Spleen (tissue), 7 donors: ENCODE data around the gene YTHDF1.

Experiments used
- POLR2AphosphoS5 ChIP-seq, 3 donors: sonication (generic); formaldehyde crosslinking; IDR thresholded peaks; one replicate each; pipeline ENCODE4 v1.5.1; 2017; ENCODE audit warnings: antibody characterized with exemption in 3 of 3
- TF ChIP-seq, protein P1 (sequence below), 11 experiments: fragments of 200-600 bp in 7 of 11; fragments of 450-650 bp in 4 of 11; sonication (generic) in 4 of 11; IDR thresholded peaks in 8 of 11; conservative IDR thresholded peaks in 3 of 11; 1 replicate in 7 of 11; 2 replicates in 4 of 11; pipeline versions ENCODE4 v1.4.0 to v1.8.0; 2016 to 2021; ENCODE audit warnings: antibody characterized with exemption in 11 of 11, inconsistent platforms in 4 of 11, mild to moderate bottlenecking in 1 of 11
- donor health status: DM: no; HTN: no; CAD: no; lungs with moderate emphysema.
- donor health status: DM: no; HTN: no; CAD: no.
- donor health status: DM: no; HTN: no; CAD: no.

GRCh38 chr20:63161176-63161651 lies 54.7 kb downstream of the YTHDF1 start:
- TF ChIP-seq, protein P1, sequence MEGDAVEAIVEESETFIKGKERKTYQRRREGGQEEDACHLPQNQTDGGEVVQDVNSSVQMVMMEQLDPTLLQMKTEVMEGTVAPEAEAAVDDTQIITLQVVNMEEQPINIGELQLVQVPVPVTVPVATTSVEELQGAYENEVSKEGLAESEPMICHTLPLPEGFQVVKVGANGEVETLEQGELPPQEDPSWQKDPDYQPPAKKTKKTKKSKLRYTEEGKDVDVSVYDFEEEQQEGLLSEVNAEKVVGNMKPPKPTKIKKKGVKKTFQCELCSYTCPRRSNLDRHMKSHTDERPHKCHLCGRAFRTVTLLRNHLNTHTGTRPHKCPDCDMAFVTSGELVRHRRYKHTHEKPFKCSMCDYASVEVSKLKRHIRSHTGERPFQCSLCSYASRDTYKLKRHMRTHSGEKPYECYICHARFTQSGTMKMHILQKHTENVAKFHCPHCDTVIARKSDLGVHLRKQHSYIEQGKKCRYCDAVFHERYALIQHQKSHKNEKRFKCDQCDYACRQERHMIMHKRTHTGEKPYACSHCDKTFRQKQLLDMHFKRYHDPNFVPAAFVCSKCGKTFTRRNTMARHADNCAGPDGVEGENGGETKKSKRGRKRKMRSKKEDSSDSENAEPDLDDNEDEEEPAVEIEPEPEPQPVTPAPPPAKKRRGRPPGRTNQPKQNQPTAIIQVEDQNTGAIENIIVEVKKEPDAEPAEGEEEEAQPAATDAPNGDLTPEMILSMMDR (IDR thresholded peaks at IDR 0.05 in 8 of 11, conservative IDR thresholded peaks at IDR 0.05 in 3 of 11), result no peak
- TF ChIP-seq POLR2AphosphoS5 (IDR thresholded peaks at IDR 0.05), result no peak
